ENCODE data around the gene MYRF.

Gene MYRF

GRCh38 chr11:61778920-61779650 is 26.6 kb downstream of the MYRF start:
- no peak for DNase-seq

GRCh38 chr11:61779666-61780525 is 27.5 kb downstream of the MYRF start:
- no peak for DNase-seq

- no peak for DNase-seq
These were observed 28.2 kb downstream of the MYRF start for GRCh38 chr11:61780581-61781162.

GRCh38 chr11:61781585-61781984 is 29.1 kb downstream of the MYRF start:
- DNase-seq, result no peak

- no peak for DNase-seq
These were observed 29.9 kb downstream of the MYRF start for GRCh38 chr11:61782299-61782698.

GRCh38 chr11:61782841-61783240 is 30.4 kb downstream of the MYRF start:
- DNase-seq, result no peak

DNA sequence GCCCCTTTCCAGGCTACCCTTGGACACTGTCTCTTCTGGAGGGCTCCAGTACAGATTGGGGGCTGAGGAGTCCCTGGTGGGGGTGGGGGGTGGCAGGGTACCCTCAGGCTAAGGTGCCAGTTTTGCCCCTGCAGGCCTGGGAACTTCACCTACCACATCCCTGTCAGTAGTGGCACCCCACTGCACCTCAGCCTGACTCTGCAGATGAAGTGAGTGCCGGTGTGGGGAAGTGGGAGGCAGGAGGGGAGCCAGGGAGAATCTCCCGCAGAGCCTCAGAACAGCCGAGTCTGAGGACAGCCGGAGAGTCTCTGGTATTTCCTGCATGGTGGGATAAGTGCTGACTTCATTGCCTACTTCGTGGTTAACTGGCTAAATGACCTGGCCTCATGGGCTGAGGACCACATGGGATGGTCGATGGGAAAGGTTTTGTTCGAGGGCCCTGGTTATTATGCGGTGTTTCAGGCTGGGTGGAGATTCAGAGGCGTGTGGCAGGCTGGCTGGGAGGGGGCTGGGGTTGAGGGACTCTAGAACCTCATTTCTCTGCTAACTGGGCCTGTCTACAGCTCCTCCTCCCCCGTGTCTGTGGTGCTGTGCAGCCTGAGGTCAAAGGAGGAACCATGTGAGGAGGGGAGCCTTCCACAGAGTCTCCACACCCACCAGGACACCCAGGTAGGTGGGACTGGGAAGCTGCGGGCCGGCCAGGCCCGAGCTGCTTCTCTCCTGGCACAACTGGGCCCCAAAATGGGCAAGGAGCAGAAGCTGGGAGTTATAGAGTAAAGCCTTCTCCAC is 31.5 kb downstream of the MYRF start:
- DNase-seq, result no peak

GRCh38 chr11:61784506-61784805 is 32.0 kb downstream of the MYRF start:
- DNase-seq, result no peak

DNA sequence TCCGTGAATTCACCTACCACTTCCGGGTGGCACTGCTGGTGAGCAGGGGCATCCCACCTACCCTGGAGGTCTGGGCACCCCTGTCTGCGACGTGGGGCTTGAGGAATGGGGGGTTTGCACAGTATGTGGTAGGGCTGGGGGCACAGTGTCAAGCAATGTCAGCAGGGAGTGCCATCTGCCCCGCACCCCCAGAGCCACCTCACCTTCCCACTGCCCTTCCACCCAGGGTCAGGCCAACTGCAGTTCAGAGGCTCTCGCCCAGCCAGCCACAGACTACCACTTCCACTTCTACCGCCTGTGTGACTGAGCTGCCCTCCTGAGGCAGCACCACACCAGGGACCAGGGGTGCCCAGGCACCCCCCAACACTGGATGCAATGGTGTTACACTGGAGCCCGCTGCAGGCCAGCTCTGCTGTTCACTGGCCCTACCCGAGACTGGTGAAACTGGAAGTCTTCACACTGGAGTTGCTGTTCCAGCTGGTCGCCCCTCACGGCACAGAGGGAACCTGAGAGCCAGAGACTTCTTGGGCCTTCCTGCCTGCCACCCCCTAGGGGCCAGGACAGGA is 33.5 kb downstream of the MYRF start:
- DNase-seq, result no peak

GRCh38 chr11:61787928-61788491 is 35.6 kb downstream of the MYRF start:
- peak; percentile 38 for DNase-seq

DNA sequence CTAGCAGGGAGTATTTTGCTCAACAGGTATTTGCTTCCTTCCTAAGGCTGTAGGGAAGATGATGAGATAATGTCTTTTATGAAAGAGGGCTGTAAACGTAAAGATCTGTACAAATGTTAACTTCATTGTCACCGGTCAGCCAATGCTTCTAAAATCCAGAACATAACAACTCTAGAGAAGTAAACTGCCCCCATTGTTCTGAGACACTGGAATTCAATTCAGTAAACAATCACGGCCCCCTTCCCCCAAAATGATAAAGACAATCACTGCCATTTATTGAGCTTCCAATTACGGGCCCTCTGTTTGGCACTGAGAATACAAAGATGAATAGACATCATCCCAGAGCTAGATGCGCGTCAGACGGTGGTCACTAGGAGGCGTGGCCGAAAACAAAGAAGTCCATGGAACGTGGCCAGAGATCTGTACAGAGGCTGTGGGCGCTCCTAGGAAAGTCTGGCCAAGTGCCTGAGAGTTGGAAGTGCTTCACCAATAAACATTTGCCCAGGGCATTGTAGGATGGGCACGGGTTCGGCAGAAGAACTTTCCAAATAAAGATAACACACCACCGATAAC is 39.4 kb downstream of the MYRF start:
- no peak for DNase-seq

GRCh38 chr11:61792310-61793082 is 40.1 kb downstream of the MYRF start, which contains the start of the genes FEN1 and TMEM258:
TSS of gene FEN1 (plus strand) at chr11:61792911. CDS start at chr11:61795362, 2,451 bp downstream.
TSS of gene TMEM258 (minus strand) at chr11:61792599. CDS start at chr11:61792558, 41 bp downstream.
- DNase-seq, result peak; percentile 62

DNA sequence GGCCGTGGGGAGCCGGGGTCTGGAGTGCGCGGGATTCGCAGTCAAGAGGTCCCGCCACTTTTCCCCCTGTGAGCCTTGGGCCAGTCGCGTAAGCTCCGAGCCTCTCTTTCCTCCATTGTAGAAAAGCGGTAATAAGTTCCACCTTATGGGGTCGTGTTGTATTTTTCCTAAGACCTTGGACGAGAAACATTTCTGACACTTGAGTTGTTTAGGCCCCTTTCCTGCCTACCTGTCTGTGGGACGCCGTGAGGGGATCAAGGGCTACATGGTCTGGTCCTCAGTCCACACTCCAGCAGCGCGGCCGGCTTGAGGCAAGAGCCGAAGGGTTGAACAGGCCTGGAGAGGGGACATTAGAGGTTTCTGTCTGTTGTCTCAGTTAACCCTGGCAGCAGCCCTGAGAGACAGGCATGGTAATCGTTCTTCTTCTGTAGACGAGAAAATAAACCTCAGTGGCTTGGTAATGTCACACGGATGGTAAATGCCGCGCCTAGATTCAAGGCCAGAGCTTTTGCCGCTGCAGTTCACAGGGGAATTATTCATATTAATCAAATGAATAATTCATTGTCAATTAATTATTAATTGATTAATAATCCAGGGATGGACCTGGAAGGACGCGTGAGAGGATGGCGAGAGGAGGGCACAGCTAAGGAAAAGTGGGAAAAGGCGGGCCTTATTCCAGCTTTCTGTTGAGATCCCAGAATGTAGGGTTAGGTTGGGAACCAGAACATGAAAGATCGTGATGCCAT is 40.8 kb downstream of the MYRF start:
- DNase-seq, result no peak

- DNase-seq, result no peak
These were observed 41.4 kb downstream of the MYRF start for GRCh38 chr11:61793829-61794204.

DNA sequence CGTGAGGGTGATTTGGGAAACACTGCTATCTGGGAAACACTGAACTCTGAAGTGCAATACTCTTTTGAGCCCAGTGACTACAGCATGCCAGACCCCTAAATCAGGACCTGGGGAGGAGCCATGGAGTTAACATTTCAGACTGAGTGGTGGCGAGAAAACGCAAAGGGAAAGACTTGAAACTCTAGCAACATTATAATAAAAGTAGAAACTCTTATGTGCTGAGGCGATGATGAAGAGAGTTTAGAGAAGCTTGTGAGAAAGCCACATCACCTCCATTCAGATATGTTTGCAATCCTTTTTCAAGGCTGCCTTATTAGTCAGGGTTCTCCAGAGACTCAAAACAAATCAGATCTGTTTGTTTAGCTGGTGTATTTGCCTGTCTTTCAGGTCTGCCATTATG is 42.1 kb downstream of the MYRF start:
- no peak for DNase-seq

DNA sequence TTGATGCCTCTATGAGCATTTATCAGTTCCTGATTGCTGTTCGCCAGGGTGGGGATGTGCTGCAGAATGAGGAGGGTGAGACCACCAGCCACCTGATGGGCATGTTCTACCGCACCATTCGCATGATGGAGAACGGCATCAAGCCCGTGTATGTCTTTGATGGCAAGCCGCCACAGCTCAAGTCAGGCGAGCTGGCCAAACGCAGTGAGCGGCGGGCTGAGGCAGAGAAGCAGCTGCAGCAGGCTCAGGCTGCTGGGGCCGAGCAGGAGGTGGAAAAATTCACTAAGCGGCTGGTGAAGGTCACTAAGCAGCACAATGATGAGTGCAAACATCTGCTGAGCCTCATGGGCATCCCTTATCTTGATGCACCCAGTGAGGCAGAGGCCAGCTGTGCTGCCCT is 43.0 kb downstream of the MYRF start:
- DNase-seq, result no peak

DNA sequence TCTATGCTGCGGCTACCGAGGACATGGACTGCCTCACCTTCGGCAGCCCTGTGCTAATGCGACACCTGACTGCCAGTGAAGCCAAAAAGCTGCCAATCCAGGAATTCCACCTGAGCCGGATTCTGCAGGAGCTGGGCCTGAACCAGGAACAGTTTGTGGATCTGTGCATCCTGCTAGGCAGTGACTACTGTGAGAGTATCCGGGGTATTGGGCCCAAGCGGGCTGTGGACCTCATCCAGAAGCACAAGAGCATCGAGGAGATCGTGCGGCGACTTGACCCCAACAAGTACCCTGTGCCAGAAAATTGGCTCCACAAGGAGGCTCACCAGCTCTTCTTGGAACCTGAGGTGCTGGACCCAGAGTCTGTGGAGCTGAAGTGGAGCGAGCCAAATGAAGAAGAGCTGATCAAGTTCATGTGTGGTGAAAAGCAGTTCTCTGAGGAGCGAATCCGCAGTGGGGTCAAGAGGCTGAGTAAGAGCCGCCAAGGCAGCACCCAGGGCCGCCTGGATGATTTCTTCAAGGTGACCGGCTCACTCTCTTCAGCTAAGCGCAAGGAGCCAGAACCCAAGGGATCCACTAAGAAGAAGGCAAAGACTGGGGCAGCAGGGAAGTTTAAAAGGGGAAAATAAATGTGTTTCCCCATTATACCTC is 43.6 kb downstream of the MYRF start:
- no peak for DNase-seq

DNA sequence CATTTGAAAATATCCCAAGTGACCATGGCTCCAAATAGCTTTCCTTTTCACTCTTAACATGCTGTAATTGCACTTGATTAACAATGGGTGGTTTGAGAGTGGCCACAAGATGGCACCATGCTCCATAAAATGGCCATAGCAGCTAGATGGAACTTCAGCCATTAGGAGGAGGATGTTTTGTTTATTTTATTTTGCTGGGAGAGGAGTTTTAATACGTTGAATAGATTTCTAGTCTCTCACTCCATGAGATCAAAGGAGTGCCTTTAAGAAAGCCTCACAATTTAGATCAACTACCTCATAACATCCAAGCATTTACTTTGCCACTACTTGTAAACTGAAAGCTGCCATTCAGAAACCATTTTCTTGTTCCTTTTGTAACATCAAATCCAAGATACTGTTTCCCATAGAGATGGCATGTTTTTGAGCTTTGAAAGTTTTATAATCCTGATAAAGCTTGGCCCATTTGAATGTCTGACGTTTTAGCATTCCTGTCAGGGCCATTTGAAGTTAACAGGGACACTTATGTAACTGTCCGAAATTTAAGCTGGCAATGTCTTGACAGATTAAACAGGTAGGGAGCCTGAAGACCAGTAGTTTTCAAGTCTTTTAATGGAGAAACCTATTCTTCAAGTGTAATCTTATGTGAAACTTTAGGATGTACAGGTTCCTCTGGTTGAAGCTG is 45.0 kb downstream of the MYRF start:
- peak; percentile 64 for DNase-seq

DNA sequence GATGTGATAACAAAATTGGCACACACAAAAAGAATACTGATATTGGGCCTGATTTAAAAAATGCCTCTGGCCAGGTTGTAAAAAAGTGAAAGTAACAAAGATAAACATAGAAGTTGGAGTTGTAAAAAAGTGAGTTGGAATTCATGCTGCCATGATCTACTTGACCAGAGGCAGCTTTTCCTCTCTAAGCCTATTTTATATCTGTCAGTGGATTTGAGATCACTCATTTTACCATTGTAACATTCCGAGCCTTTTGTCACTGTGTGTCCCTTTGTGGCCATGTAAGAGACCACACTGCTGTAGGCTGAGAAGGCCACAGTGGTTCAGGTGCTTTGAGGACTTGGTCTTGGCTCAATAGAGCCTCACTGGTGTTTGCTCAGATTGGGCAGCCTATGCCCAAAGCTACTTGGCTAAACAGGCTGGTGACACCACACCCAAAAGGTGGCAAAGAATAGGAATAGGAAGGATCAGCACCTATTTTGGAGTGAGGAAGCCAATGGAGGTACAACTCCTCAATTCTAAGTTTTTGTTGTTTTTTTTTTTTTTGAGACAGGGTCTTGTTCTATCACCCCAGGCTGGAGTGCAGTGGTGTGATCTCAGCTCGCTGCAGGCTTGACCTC is 47.3 kb downstream of the MYRF start:
- no peak for DNase-seq
